HL-60 (cell line): ENCODE data around the gene TIE1.

ENCODE experiments used
- DNase-seq, 2 experiments: peaks; one replicate each; pipeline ENCODE4 v3.0.0-alpha.2; 2010 to 2020; ENCODE audit warnings: low read depth in 1 of 2, low spot score in 1 of 2
- H3K27ac ChIP-seq: fragments of 250-450 bp; sonication (Bioruptor Pico); replicated peaks from 2 replicates; pipeline ENCODE4 v1.5.1; 2020; ENCODE audit warnings: mild to moderate bottlenecking, moderate library complexity
- H3K27me3 ChIP-seq: fragments of 250-450 bp; sonication (Bioruptor Pico); 2 replicates; pipeline ENCODE4 v1.5.1; 2021; ENCODE audit warnings: mild to moderate bottlenecking, moderate library complexity; ENCODE audit not compliant: insufficient read depth, poor library complexity, severe bottlenecking
- H3K4me3 ChIP-seq: replicated peaks from 2 replicates; pipeline ENCODE4 v1.5.1; 2011; ENCODE audit warnings: mild to moderate bottlenecking, control low read depth, low read length; ENCODE audit not compliant: insufficient read depth
- CTCF ChIP-seq: IDR thresholded peaks from one replicate; pipeline ENCODE4 v1.5.1; 2011; ENCODE audit warnings: low read length, control low read depth, inconsistent platforms; ENCODE audit not compliant: insufficient read depth
- GABPA ChIP-seq: IDR thresholded peaks from 2 replicates; pipeline ENCODE4 v1.6.1; 2012; ENCODE audit warnings: low read depth
- POLR2AphosphoS5 ChIP-seq: IDR thresholded peaks from 2 replicates; pipeline ENCODE4 v1.6.1; 2012; ENCODE audit warnings: low read depth
- REST ChIP-seq: IDR thresholded peaks from 2 replicates; pipeline ENCODE4 v1.6.1; 2012; ENCODE audit warnings: low read depth; ENCODE audit not compliant: insufficient replicate concordance
- SPI1 ChIP-seq: IDR thresholded peaks from 2 replicates; pipeline ENCODE4 v1.6.1; 2012; ENCODE audit warnings: low read depth, mild to moderate bottlenecking, borderline replicate concordance

The TIE1 gene

GRCh38 chr1:43279161-43279560 lies 21.6 kb upstream of the TIE1 start:
- H3K27ac ChIP-seq, result no peak overlapping the region
- no peak for DNase-seq
- no peak for TF ChIP-seq POLR2AphosphoS5
- no peak for TF ChIP-seq SPI1
- TF ChIP-seq GABPA, result no peak
- TF ChIP-seq CTCF, result no peak
- no peak for TF ChIP-seq REST
- H3K27me3 ChIP-seq, result no peaks in the 10 kb centered on the region
- no peak overlapping the region for H3K4me3 ChIP-seq

- H3K4me3 ChIP-seq, result no peak overlapping the region
- TF ChIP-seq REST (no peak), SPI1 (no peak), CTCF (no peak), GABPA (no peak), POLR2AphosphoS5 (no peak)
- DNase-seq, result no peak
- H3K27ac ChIP-seq, result no peak overlapping the region
- no peaks in the 10 kb centered on the region for H3K27me3 ChIP-seq
Measured at GRCh38 chr1:43279666-43280065, 21.1 kb upstream of the TIE1 start.

- H3K27me3 ChIP-seq, result no peaks in the 10 kb centered on the region
- no peak overlapping the region for H3K4me3 ChIP-seq
- no peak overlapping the region for H3K27ac ChIP-seq
- no peak for TF ChIP-seq CTCF
- no peak for TF ChIP-seq SPI1
- no peak for TF ChIP-seq REST
- TF ChIP-seq GABPA, result no peak
- TF ChIP-seq POLR2AphosphoS5, result no peak
- no peak for DNase-seq
Measured at GRCh38 chr1:43280692-43281091, 20.1 kb upstream of the TIE1 start.
